Measurements from ENCODE around the gene KLHL3.
"Not testable (repeated sequence)": the region's sequence is repeated elsewhere in the genome, so short reads cannot be mapped to it uniquely, and the experiment has no call there.

The KLHL3 gene

GRCh38 chr5:137735555-137736284, at the start of gene KLHL3:
TSS of gene KLHL3 (minus strand) at chr5:137736089. CDS start at chr5:137735646, 443 bp downstream.
- DNase-seq, result peak; percentile 76

- DNase-seq, result no peak
Measured at GRCh38 chr5:137782984-137783536, 47.2 kb upstream of the KLHL3 start.

- no peak for DNase-seq
Measured at GRCh38 chr5:137782055-137782454, 46.2 kb upstream of the KLHL3 start.

- DNase-seq, result no peak
Measured at GRCh38 chr5:137778772-137779564, 43.1 kb upstream of the KLHL3 start.

GRCh38 chr5:137767937-137768336, 32.0 kb upstream of the KLHL3 start:
- DNase-seq, result not testable (repeated sequence)

GRCh38 chr5:137761566-137761965, 25.7 kb upstream of the KLHL3 start:
- no peak for DNase-seq

- DNase-seq, result no peak
Measured at GRCh38 chr5:137760719-137761516, 25.0 kb upstream of the KLHL3 start.

GRCh38 chr5:137760294-137760693, 24.4 kb upstream of the KLHL3 start:
- DNase-seq, result no peak

- no peak for DNase-seq
Measured at GRCh38 chr5:137758715-137759306, 22.9 kb upstream of the KLHL3 start.

- no peak for DNase-seq
Measured at GRCh38 chr5:137758121-137758520, 22.2 kb upstream of the KLHL3 start.

GRCh38 chr5:137757634-137758033, 21.7 kb upstream of the KLHL3 start:
- DNase-seq, result no peak

GRCh38 chr5:137754961-137755762, 19.3 kb upstream of the KLHL3 start:
- DNase-seq, result no peak

- peak; percentile 99 for DNase-seq
Measured at GRCh38 chr5:137754188-137754960, 18.5 kb upstream of the KLHL3 start, which contains the start of gene HNRNPA0. TSS of gene HNRNPA0 (minus strand) at chr5:137754363. CDS start at chr5:137754066, 297 bp downstream.

GRCh38 chr5:137753691-137754187, 17.9 kb upstream of the KLHL3 start:
- DNase-seq, result no peak

- DNase-seq, result peak; percentile 83
Measured at GRCh38 chr5:137752905-137753690, 17.2 kb upstream of the KLHL3 start.

GRCh38 chr5:137751869-137752491, 16.1 kb upstream of the KLHL3 start:
- no peak for DNase-seq

- DNase-seq, result no peak
Measured at GRCh38 chr5:137750436-137750835, 14.5 kb upstream of the KLHL3 start.

- no peak for DNase-seq
Measured at GRCh38 chr5:137747848-137748247, 12.0 kb upstream of the KLHL3 start.

GRCh38 chr5:137743031-137743640, 7.2 kb upstream of the KLHL3 start:
- DNase-seq, result peak; percentile 80
